HCT116 (cell line): Measurements from ENCODE around the gene LDLR.

Source experiments
- EGR1 ChIP-seq: IDR thresholded peaks from 2 replicates; pipeline ENCODE4 v1.6.1; 2012; ENCODE audit warnings: low read depth
- EZH2 ChIP-seq: fragments of 200-600 bp; sonication (generic); IDR thresholded peaks from 2 replicates; pipeline ENCODE4 v1.6.1; 2017; ENCODE audit warnings: antibody characterized with exemption, mixed run types
- EZH2phosphoT487 ChIP-seq: fragments of 200-600 bp; IDR thresholded peaks from 2 replicates; pipeline ENCODE4 v1.6.1; 2018; ENCODE audit warnings: antibody characterized with exemption, borderline replicate concordance
- FOSL1 ChIP-seq: IDR thresholded peaks from 2 replicates; pipeline ENCODE4 v1.6.1; 2012; ENCODE audit warnings: low read depth
- MAX ChIP-seq: IDR thresholded peaks from 2 replicates; pipeline ENCODE4 v1.6.1; 2012
- POLR2A ChIP-seq: IDR thresholded peaks from 2 replicates; pipeline ENCODE4 v1.7.0; 2011; ENCODE audit warnings: borderline replicate concordance; ENCODE audit not compliant: insufficient read depth, insufficient read length; ENCODE audit errors: extremely low read depth
- POLR2AphosphoS5 ChIP-seq: IDR thresholded peaks from 2 replicates; pipeline ENCODE4 v1.6.1; 2011; ENCODE audit warnings: mild to moderate bottlenecking, low read depth, low read length, moderate library complexity
- SIN3A ChIP-seq: IDR thresholded peaks from 2 replicates; pipeline ENCODE4 v1.6.1; 2012; ENCODE audit warnings: low read depth
- ZFX ChIP-seq: fragments of 450-650 bp; IDR thresholded peaks from 2 replicates; pipeline ENCODE4 v1.6.1; 2017
- ZNF274 ChIP-seq: fragments of 200-500 bp; sonication (Bioruptor generic); IDR thresholded peaks from 2 replicates; pipeline ENCODE4 v1.6.1; 2014; ENCODE audit warnings: mild to moderate bottlenecking, low read depth, low read length, inconsistent platforms
- TF ChIP-seq, protein P1 (sequence below), 3 experiments: fragments of 200-600 bp in 1 of 3; sonication (generic) in 1 of 3; IDR thresholded peaks in 2 of 3; conservative IDR thresholded peaks in 1 of 3; 2 replicates each; pipeline ENCODE4 v1.5.1; 2012 to 2017; ENCODE audit warnings: low read depth in 2 of 3, low read length in 2 of 3, antibody characterized with exemption in 1 of 3, borderline replicate concordance in 1 of 3, control low read depth in 1 of 3, mild to moderate bottlenecking in 1 of 3, mixed read lengths in 1 of 3, mixed run types in 1 of 3, moderate library complexity in 1 of 3; ENCODE audit not compliant: insufficient read depth in 1 of 3
- TF ChIP-seq, protein P2 (sequence below): IDR thresholded peaks from 2 replicates; pipeline ENCODE4 v1.6.1; 2012

DNA sequence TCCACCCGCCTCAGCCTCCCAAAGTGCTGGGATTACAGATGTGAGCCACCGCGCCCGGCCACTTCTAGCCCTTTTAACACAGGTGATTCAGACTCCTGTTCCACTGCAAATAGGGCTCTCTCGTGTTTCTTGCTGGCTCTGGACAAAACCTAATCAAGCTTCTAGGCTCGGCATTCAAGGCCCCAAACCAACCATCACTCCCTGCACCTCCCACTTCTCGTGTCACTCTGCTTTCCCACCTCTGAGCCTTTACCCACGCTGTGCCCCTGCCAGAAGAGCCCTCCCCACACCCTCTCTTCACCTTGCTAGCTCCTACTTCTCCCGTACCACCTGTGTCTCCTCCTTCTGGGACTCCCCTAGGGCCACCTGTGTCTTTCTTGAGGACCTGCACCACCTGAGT, 88.3 kb downstream of the LDLR start:
- TF ChIP-seq, protein P1, sequence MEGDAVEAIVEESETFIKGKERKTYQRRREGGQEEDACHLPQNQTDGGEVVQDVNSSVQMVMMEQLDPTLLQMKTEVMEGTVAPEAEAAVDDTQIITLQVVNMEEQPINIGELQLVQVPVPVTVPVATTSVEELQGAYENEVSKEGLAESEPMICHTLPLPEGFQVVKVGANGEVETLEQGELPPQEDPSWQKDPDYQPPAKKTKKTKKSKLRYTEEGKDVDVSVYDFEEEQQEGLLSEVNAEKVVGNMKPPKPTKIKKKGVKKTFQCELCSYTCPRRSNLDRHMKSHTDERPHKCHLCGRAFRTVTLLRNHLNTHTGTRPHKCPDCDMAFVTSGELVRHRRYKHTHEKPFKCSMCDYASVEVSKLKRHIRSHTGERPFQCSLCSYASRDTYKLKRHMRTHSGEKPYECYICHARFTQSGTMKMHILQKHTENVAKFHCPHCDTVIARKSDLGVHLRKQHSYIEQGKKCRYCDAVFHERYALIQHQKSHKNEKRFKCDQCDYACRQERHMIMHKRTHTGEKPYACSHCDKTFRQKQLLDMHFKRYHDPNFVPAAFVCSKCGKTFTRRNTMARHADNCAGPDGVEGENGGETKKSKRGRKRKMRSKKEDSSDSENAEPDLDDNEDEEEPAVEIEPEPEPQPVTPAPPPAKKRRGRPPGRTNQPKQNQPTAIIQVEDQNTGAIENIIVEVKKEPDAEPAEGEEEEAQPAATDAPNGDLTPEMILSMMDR (IDR thresholded peaks at IDR 0.05 in 2 of 3, conservative IDR thresholded peaks at IDR 0.05 in 1 of 3; ENCODE audit: borderline replicate concordance in 1 of 3, insufficient read depth in 1 of 3, low read depth in 2 of 3, low read length in 2 of 3), result no peak
- no peak for TF ChIP-seq FOSL1
- no peak for TF ChIP-seq POLR2AphosphoS5
- TF ChIP-seq EZH2, result no peak
- TF ChIP-seq POLR2A, result no peak
- TF ChIP-seq EGR1, result no peak
- no peak for TF ChIP-seq MAX
- TF ChIP-seq ZNF274, result no peak
- TF ChIP-seq EZH2phosphoT487, result no peak
- TF ChIP-seq SIN3A, result no peak
- TF ChIP-seq ZFX, result no peak
- TF ChIP-seq, protein P2, sequence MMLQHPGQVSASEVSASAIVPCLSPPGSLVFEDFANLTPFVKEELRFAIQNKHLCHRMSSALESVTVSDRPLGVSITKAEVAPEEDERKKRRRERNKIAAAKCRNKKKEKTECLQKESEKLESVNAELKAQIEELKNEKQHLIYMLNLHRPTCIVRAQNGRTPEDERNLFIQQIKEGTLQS, result no peak
